ENCODE measurements around the gene SERTAD1. TPM values are rescaled to one million over a fixed set of nuclear protein-coding genes. Genes with fewer than 3 reads are reported as not detected.

SERTAD1 gene
- total RNA-seq, 1 donor from 2014 or later = 19.3 TPM

GRCh38 chr19:40423938-40424337 is 1.9 kb downstream of the SERTAD1 start:
- peak overlapping the region; percentile 92 for H3K4me3 Mint-ChIP-seq
- H3K27me3 Mint-ChIP-seq = peaks cover 5% of the 10 kb centered on the region
- intact Hi-C loops (cut with micrococcal nuclease) = loop anchor here (2.0 to 10.0 kb wide), 5 partner anchors 103 to 841 kb away; partner anchors contain the start of genes AKT2, COQ8B, HNRNPUL1 and ITPKC
- H3K9me3 Mint-ChIP-seq = no peaks in the 10 kb centered on the region
- H3K27ac Mint-ChIP-seq = no peak overlapping the region
- DNase-seq = no peak
- peaks cover 17% of the 10 kb centered on the region for H3K36me3 Mint-ChIP-seq (ENCODE audit: low read depth)
- peaks cover 34% of the 10 kb centered on the region for H3K4me1 Mint-ChIP-seq

- Mint-ChIP-seq H3K36me3 (ENCODE audit: low read depth) (peaks cover 17% of the 10 kb centered on the region), H3K4me3 (peak overlapping the region; percentile 83), H3K27me3 (peaks cover 5% of the 10 kb centered on the region), H3K9me3 (no peaks in the 10 kb centered on the region), H3K4me1 (peaks cover 39% of the 10 kb centered on the region), H3K27ac (peak overlapping the region; percentile 88)
- peak; percentile 66 for DNase-seq
- intact Hi-C loops (cut with micrococcal nuclease) = loop anchor here (5.0 to 10.0 kb wide), 4 partner anchors 104 to 842 kb away; partner anchors contain the start of genes COQ8B, HNRNPUL1, ITPKC and LTBP4
Measured at GRCh38 chr19:40422748-40423566, 2.8 kb downstream of the SERTAD1 start.

GRCh38 chr19:40421993-40422747 is 3.6 kb downstream of the SERTAD1 start:
- peaks cover 17% of the 10 kb centered on the region for H3K36me3 Mint-ChIP-seq (ENCODE audit: low read depth)
- intact Hi-C loops (cut with micrococcal nuclease) = loop anchor here (1.0 to 10.0 kb wide), 6 partner anchors 21 to 843 kb away; partner anchors contain the start of genes COQ8B, HNRNPUL1, ITPKC and LTBP4
- H3K4me3 Mint-ChIP-seq = peak overlapping the region; percentile 83
- no peak for DNase-seq
- H3K27ac Mint-ChIP-seq = peak overlapping the region; percentile 88
- peaks cover 2% of the 10 kb centered on the region for H3K27me3 Mint-ChIP-seq
- H3K9me3 Mint-ChIP-seq = no peaks in the 10 kb centered on the region
- peaks cover 45% of the 10 kb centered on the region for H3K4me1 Mint-ChIP-seq

- Mint-ChIP-seq H3K4me3 (peak overlapping the region; percentile 83), H3K36me3 (ENCODE audit: low read depth) (peaks cover 17% of the 10 kb centered on the region), H3K4me1 (peaks cover 46% of the 10 kb centered on the region), H3K27me3 (peaks cover 2% of the 10 kb centered on the region), H3K27ac (peak overlapping the region; percentile 88), H3K9me3 (no peaks in the 10 kb centered on the region)
- peak; percentile 94 for DNase-seq
- intact Hi-C loops (cut with micrococcal nuclease) = loop anchor here (1.0 to 10.0 kb wide), 7 partner anchors 22 to 844 kb away; partner anchors contain the start of genes BLVRB, COQ8B, HNRNPUL1 and ITPKC
Measured at GRCh38 chr19:40420766-40421765, 4.7 kb downstream of the SERTAD1 start.

GRCh38 chr19:40420451-40420765 is 5.4 kb downstream of the SERTAD1 start:
- DNase-seq = no peak
- Mint-ChIP-seq H3K4me1 (peaks cover 45% of the 10 kb centered on the region), H3K36me3 (ENCODE audit: low read depth) (peaks cover 17% of the 10 kb centered on the region), H3K27me3 (no peaks in the 10 kb centered on the region), H3K9me3 (no peaks in the 10 kb centered on the region), H3K27ac (peak overlapping the region; percentile 83), H3K4me3 (peak overlapping the region; percentile 83)
- intact Hi-C loops (cut with micrococcal nuclease) = loop anchor here (1.0 to 10.0 kb wide), 6 partner anchors 45 to 844 kb away; partner anchors contain the start of genes BLVRB, COQ8B, HNRNPUL1 and ITPKC

GRCh38 chr19:40419780-40420179 is 6.0 kb downstream of the SERTAD1 start:
- Mint-ChIP-seq H3K9me3 (no peaks in the 10 kb centered on the region), H3K36me3 (ENCODE audit: low read depth) (peaks cover 14% of the 10 kb centered on the region), H3K27ac (peak overlapping the region; percentile 21), H3K4me1 (peaks cover 43% of the 10 kb centered on the region), H3K4me3 (peak overlapping the region; percentile 46), H3K27me3 (no peaks in the 10 kb centered on the region)
- intact Hi-C loops (cut with micrococcal nuclease) = loop anchor here (1.0 to 10.0 kb wide), 6 partner anchors 46 to 845 kb away; partner anchors contain the start of genes BLVRB, COQ8B, HNRNPUL1 and ITPKC
- DNase-seq = no peak

- DNase-seq = no peak
- H3K36me3 Mint-ChIP-seq (ENCODE audit: low read depth) = peaks cover 10% of the 10 kb centered on the region
- H3K4me3 Mint-ChIP-seq = peak overlapping the region; percentile 12
- peak overlapping the region; percentile 58 for H3K27ac Mint-ChIP-seq
- intact Hi-C loops (cut with micrococcal nuclease) = no loop called here
- H3K4me1 Mint-ChIP-seq = peaks cover 39% of the 10 kb centered on the region
- H3K9me3 Mint-ChIP-seq = no peaks in the 10 kb centered on the region
- H3K27me3 Mint-ChIP-seq = no peaks in the 10 kb centered on the region
Measured at GRCh38 chr19:40419066-40419612, 6.7 kb downstream of the SERTAD1 start.

- H3K27me3 Mint-ChIP-seq = no peaks in the 10 kb centered on the region
- H3K4me3 Mint-ChIP-seq = no peak overlapping the region
- H3K27ac Mint-ChIP-seq = peak overlapping the region; percentile 27
- no peak for DNase-seq
- peaks cover 40% of the 10 kb centered on the region for H3K4me1 Mint-ChIP-seq
- intact Hi-C loops (cut with micrococcal nuclease) = no loop called here
- peaks cover 8% of the 10 kb centered on the region for H3K36me3 Mint-ChIP-seq (ENCODE audit: low read depth)
- no peaks in the 10 kb centered on the region for H3K9me3 Mint-ChIP-seq
Measured at GRCh38 chr19:40418040-40418439, 7.8 kb downstream of the SERTAD1 start.

GRCh38 chr19:40417643-40417981 is 8.2 kb downstream of the SERTAD1 start:
- H3K4me3 Mint-ChIP-seq = no peak overlapping the region
- no peak overlapping the region for H3K27ac Mint-ChIP-seq
- peaks cover 8% of the 10 kb centered on the region for H3K36me3 Mint-ChIP-seq (ENCODE audit: low read depth)
- H3K4me1 Mint-ChIP-seq = peaks cover 39% of the 10 kb centered on the region
- H3K27me3 Mint-ChIP-seq = no peaks in the 10 kb centered on the region
- no peaks in the 10 kb centered on the region for H3K9me3 Mint-ChIP-seq
- no peak for DNase-seq
- intact Hi-C loops (cut with micrococcal nuclease) = no loop called here

GRCh38 chr19:40416918-40417642 is 8.7 kb downstream of the SERTAD1 start:
- Mint-ChIP-seq H3K36me3 (ENCODE audit: low read depth) (peaks cover 4% of the 10 kb centered on the region), H3K4me3 (peak overlapping the region; percentile 18), H3K27ac (peak overlapping the region; percentile 14), H3K9me3 (no peaks in the 10 kb centered on the region), H3K27me3 (no peaks in the 10 kb centered on the region), H3K4me1 (peaks cover 34% of the 10 kb centered on the region)
- DNase-seq = peak; percentile 70
- intact Hi-C loops (cut with micrococcal nuclease) = no loop called here

- no peaks in the 10 kb centered on the region for H3K36me3 Mint-ChIP-seq (ENCODE audit: low read depth)
- DNase-seq = no peak
- no peak overlapping the region for H3K27ac Mint-ChIP-seq
- no peaks in the 10 kb centered on the region for H3K9me3 Mint-ChIP-seq
- no peak overlapping the region for H3K4me3 Mint-ChIP-seq
- intact Hi-C loops (cut with micrococcal nuclease) = no loop called here
- peaks cover 31% of the 10 kb centered on the region for H3K4me1 Mint-ChIP-seq
- no peaks in the 10 kb centered on the region for H3K27me3 Mint-ChIP-seq
Measured at GRCh38 chr19:40415768-40416167, 10.0 kb downstream of the SERTAD1 start.
